HG03378 (cell line): Measurements from ENCODE around the gene FAM221B.

ENCODE experiments used
- ATAC-seq: cut with Tn5 transposase; IDR thresholded peaks from one replicate; pipeline ENCODE4 v1.9.1; 2021; ENCODE audit warnings: mild to moderate bottlenecking, moderate library complexity; ENCODE audit not compliant: unreplicated experiment

Gene FAM221B

DNA sequence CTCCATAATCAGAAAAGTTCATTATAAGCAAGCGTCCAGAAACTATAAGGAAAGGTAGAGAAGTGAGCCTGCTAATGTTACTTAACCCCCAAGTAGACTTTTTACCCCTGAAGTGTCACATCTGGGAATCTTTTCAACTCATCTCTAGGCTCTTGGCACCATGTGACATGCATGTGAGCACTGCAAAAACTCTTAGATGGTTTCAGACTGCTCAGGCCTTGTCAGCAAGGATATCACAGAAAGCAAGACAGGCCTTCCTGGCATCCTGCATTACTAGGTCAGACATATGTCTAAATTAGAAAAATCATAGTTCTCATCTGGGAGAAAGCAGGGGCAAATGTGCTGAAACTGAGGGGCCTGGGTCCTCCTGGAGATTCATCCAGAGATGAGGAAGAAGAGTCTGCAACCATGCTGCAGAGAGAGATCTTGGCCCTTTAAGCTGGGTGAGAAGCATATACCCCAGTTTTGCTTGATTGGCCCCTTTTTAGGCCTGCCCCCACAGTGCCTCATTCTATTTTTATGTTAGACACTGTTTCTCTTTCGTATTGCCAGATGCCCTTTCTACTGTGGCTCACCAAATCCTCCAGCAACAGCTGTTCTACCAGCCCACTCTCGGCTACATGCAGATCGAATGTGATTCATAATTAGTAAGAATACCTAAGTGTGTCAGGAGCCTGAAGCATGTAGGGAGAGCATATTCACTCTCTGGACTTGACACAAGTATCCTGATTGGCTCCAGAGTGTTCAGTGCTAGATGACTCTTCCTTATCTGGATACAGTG lies 19.4 kb upstream of the FAM221B start:
- peak; percentile 94 for ATAC-seq

DNA sequence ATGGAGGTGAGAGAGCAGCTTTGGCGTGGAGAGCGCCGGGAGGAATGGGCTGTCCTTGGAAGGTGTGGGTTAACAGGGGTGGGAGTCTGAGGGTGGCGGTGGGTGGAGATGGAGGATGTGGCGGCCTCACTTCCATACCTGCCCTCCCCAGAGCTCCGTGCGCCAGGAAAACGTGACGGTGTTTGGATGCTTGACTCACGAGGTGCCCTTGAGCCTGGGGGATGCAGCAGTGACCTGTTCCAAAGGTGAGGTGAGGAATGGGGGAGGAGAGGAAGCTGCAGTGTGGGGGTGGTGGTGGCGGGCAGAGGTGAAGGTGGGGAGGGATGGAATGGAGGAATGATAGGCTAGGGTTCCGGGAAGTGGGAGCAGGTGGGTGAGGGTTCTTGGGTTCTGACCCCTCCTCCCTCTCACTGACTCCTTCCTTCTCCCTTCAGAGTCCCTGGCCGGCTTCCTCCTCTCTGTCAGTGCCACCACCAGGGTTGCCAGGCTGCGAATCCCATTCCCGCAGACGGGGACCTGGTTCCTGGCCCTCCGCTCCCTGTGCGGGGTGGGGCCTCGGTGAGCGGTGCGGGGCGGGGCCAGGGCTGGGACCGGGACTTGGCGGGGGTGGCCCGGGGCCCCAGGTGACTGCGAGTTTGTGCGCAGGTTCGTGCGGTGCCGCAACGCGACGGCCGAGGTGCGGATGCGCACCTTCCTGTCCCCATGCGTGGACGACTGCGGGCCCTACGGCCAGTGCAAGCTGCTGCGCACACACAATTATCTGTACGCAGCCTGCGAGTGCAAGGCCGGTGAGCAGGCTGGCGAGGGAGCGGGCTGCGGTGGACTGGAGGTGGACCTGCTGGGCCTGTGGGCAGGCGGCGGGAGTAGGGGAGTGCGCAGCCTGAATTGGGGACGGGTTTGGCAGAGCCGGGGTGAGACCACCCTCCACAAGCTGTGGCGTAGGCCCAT lies 17.6 kb upstream of the FAM221B start:
- ATAC-seq: no peak

DNA sequence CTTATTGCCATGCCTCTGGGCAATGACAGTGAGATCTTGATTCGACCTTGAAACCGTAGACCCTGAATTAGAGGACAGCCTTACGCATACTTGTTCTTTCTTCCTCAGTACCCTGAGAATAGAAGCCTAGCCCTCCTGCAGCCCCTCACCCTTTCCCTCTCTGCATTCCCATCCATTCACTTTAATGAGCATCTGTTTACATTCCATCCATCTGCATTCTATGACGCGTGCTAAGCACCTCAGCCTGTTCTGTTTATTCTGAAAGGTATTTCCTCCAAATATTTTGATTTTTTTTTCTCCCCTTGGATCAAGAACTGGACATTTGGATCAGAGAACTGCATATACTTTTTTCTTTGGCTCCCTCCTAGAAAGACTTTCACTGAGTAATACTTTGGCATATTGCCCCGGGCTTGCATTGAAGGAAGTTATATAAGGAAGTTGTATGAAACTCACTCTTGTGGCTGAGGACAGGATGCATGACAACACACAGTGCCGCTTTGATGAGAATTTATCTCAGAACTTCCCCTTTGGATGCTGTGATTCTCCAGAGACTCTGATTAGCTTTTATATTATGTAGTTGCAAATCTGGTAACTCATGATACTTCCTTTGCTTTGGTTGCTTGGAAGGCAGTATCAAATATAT lies 16.2 kb upstream of the FAM221B start:
- ATAC-seq: peak; percentile 33

DNA sequence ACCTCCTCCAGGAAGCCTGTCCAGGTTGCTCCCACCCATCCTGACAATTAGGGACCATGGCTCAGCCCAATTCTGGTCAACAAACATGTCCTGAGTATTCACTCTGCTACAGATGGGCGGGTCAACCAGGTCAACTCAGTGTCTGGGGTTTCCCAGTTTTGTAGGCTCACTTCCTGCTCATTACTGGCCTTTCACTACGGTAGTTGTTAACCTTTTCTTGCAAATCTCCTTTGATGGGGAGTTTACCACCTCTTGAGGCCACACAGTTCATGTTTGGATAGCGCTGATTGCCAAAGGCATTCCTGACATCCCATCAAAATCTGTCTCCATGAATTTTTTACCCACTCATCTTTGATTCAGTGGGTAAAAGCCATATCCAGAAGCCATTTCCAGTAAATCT lies 14.3 kb upstream of the FAM221B start:
- ATAC-seq: peak; percentile 75

DNA sequence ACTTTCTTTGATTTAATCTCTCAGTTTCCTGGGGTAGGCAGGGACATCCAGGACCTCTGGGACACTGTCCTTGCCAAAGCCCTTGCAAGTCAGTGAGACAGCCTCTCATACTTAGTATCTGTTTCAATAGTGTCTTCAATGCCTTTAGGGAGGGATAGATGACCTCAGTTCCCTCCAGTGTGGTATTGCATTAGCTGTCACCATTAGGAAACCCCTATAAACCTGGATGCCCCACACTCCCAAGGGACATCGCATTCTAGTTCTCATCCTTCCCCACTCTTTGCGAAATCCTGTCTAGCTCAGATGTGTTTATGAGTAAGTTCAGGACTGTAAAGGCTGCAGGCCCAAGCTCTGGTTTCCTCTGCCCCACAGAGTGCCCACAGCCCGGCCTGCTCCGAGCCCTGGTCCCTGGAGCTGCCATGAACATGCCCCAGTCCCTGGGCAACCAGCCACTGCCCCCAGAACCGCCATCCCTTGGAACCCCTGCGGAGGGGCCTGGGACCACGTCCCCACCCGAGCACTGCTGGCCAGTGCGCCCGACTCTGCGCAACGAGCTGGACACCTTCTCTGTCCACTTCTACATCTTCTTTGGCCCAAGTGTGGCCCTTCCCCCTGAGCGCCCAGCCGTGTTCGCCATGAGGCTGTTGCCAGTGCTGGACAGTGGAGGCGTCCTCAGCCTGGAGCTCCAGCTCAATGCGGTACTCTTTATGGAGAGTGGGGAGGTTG lies 13.7 kb upstream of the FAM221B start:
- no peak for ATAC-seq

DNA sequence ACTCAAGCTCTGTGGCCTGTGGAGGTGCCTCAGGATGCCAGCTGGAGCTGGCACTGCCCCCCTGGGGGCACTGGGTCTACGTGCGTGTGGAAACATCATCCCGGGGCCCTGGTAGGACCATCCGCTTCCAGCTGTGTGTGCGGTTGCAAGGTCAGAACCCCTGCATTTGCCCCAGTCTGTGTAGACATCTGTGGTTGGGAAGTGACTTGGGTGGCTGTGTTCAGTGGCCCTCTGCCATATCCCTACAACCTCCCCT lies 13.0 kb upstream of the FAM221B start:
- no peak for ATAC-seq

DNA sequence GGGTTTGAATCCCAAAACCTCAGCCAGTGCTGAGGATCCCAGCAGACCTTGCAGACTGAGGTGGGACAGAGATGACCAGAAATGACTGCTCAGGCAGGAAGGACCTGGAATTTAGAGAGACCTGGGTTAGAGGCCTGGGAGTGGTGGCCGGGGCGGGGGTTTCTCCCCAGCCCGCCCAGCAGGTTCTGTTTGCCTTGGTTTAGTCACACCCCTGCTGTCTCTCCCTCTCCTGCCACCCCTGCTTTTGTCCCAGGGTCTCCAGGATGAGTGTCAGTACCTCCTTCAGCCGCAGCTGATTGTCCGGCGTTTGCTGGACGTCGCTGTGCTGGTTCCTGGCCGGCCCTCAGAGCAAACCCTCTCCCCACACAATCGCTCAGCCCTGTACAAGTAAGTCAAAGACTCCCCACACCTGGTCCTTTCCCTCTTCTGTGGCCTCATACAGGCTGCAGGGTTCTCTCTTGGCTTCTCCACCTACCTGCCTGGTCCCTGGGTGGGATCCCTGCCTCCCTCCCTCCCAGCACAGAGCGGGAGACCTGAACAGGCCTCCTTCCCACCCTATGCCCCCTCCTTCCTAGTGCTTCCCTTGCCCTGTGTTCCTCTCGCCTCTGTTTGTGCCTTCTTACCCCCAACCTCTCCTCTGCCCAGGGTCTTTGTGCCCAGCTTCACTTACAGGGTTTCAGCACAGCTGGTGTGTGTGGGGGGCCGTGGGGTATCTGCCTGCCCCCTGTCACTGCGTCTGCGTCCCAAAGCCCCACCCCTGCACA lies 12.5 kb upstream of the FAM221B start:
- no peak for ATAC-seq

DNA sequence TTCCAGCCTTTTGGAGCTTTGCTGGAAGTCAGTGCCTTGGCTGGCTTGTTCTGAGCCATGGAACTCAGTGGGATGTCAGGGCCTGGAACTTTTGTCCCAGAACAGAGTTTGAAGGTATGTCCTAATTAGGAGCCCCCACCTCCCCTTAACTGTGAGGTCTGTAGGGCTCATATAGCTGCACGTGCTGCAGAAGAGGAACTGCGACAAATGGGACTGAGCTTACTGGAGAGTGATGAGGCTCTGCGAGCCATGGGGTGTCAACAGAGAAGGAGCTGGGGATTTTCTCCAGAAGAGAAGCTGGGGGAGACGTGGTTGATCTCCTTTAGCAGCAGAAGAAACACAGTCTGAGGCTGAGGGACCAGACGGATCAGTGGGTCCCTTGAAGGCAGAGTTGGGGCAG lies 11.4 kb upstream of the FAM221B start:
- ATAC-seq: no peak

DNA sequence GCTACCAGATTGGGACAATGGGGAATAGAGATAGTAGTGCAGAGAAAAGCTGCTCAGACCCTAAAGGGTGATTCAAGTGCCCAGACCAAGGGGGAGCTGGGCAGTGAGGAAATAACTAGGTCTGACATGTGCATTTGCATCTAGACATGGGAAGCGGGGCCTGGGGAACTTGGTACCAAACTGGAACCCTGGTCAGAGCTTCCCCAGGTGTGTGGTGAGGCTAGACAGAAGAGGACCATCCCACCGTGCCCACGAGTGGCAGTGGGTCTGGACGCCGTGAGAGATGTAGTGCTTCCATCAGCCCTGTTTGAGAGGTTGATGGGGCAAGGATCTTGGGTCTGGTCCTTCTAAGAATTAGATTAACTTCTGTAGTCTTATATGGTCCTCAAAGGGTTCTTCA lies 8.1 kb upstream of the FAM221B start:
- ATAC-seq: no peak

DNA sequence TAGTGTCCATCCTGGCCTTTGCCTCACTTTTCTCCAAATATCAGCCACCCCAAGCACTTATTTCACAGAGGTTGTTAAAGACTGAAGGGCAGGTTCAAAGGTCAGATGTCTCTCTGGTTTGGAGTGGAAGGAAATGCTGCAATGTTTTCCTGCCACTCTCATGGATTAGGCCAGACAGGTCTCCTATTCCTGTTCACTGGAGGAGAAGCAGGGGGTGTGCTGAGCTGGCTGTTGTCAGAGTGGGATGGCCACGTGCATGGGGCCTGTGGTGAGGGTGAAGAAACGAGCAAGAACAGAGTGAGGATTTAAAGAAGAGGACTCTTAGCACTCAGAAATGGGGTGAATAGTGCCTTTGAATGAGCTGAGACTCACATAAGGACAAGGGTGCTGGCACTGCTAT lies 7.2 kb upstream of the FAM221B start:
- no peak for ATAC-seq

DNA sequence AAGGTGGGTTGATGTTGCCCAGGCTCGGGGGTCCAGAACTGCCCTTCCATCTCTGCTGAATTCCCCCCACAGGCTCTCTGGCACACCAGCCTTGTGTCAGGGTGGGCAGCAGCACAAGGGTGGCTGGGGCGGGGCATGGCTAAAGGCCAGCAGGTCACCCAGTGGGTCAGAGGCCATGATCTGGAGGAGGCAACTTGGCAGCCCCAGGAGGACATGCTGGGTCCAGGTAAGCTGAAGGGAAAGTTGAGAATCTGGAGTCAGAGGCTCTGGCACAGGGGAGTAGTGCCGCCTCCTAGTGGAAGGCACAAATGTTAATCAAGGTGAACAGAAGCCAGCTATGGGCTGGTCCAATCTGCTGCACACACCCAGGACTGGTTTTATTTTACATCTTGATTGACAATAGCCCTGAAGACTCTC lies 6.7 kb upstream of the FAM221B start:
- ATAC-seq: no peak

DNA sequence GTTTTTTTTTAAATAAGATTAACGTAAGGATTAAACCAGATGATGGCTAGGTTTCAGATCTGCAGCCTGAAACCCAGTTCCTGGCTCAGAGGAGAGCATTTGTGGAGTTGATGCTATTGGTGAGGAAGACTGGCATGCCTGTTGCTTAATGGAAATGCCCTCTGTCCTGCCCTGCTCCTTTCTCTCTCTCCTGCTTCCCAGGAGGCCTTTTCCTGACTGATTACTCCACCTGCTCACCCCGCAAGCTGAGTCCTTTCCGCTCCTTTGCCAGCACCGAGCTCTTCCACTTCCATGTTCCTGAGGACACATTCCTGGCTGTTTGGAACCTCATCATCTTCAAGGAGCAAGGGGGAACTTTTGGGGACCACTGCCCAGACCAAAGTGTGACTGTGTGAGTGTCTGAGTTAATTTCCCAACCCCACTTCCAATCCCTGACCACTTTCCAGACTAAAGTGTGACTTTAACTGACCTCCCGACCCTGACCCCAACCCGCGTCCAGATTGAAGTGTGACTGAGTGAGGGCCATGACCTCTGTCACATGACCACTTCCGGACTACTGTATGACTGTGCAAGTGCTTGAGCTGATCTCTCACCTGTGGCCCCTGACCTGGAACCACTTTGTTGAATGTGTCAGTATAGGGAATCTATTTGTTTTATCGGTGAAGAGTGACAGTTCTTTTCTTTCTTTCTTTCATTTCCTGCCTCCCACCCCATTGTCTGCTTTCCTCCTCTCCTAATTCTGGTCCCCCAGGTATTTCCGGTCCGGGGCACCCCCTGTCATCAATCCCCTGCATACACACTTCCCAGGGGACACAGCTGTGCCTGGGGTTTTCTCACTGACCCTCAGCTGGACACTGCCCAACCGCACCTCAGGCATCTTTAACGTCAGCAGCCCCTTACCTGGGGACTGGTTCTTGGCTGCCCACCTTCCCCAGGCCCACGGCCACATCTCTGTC lies 6.0 kb upstream of the FAM221B start:
- no peak for ATAC-seq

DNA sequence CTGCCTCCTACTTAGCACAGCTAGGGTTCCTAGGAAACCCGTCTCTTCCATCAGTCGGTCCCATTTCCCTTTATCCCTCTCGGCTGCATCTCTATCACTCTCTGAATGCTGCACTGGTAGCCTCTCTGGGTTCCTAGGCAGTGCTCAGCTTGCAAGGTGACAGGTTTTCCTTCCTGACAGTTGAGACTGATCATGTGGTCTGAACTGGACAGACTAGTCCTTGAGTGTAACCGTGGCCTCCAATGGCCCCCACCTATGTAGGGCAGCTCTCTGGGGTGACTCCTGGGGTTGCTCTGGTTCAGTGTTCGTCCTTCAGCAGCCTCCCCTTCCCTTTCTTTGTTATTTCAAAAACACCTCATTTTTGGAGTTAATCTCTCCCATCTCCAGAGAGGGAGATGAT lies 4.3 kb upstream of the FAM221B start:
- no peak for ATAC-seq

DNA sequence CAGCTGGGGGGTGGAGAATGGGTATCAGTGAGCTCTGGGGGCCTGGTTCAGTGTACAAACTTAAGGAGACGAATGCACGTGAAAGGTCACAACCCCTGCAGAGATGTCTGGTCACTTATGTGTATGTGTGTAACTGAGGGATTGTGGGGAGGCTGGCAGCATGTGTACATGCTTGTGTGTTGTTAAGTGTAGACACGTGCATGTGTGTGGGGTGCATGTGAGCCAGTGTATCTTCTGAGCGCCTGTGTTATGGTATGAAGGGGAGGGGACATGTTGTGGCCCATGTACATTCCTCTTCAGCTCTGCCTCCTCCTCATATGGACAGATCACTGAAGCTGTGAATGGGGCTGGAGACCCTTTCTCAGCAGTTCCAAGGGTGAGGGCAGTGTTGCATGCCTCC lies 2.5 kb upstream of the FAM221B start:
- no peak for ATAC-seq

DNA sequence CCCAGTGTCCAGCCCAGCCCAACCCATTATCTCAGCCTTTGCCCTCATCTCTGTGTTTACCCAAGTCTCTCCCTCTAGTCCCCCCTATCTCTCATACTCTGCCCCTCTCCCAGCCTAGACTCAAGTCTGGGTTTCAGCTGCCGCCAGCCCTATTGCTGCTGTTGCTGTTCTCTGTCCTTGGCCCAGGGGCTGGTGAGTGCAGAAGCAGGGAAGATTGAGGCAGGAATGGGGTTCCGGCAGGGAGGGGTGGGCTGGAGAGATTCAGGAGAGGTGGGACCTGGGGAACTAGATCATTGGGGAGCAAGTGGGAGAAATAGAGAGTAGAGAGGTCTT lies 1.2 kb upstream of the FAM221B start:
- no peak for ATAC-seq

DNA sequence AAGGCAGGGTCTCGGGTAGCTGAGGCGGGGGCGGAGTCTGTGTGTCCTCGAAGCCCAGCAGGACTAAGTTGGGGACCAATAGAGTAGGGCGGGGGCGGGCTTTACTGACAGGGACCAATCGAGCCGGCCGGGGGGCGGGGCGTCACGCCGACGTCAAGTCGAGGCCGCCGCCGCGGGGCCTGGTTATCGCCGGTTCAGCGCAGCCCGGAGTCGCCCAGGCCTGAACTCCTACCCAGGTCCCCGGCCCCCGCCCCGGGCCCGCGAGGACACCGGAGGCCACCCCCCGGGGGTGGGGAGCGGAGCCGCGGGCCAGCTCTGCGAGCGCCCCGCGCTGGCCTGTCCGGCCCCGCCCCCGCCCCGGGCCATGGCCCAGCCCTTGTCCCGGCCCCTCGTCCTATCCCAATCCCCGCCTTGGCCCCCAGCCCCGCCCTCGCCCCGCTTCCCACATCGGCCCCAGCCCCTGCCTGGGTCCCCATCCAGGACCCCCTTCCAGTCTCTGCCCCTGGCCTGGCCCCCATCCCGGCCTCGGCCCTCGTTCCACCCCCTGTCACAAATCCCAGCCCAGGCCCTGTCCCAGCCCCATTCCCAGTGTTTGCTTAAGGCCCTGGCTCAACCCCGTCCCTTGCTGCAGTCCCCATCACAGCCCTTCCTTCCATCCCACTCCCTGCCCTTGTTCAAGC lies 692 bp upstream of the FAM221B start, which contains the start of gene TMEM8B:
Gene TMEM8B (plus strand): TSS at position 145 of the 680 bp plus-strand sequence. CDS start 220 bp downstream, at position 365.
- peak; percentile 40 for ATAC-seq

DNA sequence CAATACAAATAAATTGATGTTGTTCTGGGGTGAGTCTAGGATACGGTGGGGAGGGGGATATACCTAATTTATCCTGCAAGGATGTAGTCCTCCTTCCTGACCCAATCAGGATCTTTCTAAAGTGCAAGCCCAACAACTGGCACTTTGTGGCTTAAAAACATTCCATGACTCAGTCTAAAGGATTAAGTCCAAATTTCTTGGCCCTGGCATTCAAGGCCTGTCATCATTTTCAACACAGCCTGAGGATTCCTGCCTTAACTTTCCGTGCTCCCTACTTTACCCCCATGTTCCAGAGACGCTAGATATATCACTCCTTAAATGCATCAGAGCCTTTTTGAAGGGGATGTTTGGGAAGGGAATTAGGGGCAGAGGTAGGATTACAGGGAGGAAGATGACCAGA lies 1.0 kb downstream of the FAM221B start:
- ATAC-seq: no peak

DNA sequence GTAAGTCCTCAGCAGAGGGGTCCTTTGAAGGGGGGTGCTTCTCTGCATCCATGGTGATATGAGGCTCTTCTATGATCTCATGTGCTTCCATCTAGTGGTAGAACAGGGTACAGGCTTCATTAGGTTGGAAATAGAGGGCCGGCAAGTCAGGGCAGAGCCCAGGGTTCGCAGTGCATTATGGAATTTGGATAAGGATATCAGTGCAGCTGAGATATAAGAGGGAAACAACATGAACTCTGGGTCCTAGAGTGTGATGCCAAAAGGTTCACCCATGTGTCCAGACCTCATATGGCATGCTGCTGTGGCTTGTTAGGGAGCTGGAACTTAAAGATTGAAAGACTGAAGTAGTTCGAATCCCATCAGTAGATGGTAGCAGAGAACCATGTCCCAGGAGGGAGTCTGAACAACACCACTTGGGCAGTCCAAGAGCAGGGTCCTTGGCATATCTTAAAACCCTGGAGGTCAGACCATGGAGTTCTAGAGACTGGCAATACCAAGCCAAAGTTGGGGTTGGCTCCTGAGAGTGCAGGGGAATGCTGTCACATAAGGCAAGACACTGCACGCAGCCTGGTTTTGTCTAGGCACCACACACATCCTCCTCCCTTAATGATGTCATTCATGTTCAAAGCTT lies 2.3 kb downstream of the FAM221B start:
- ATAC-seq: peak; percentile 60
